ENCODE data around the gene HTRA1.

Gene HTRA1

GRCh38 chr10:122473116-122473515 is 11.8 kb downstream of the HTRA1 start:
- DNase-seq (ENCODE audit: low read depth in 2 of 2): no peak

- DNase-seq (ENCODE audit: low read depth in 2 of 2): no peak
Measured at GRCh38 chr10:122474131-122474818, 12.9 kb downstream of the HTRA1 start.

GRCh38 chr10:122475100-122475499 is 13.7 kb downstream of the HTRA1 start:
- no peak for DNase-seq (ENCODE audit: low read depth in 2 of 2)

GRCh38 chr10:122475591-122476332 is 14.4 kb downstream of the HTRA1 start:
- no peak for DNase-seq (ENCODE audit: low read depth in 2 of 2)

GRCh38 chr10:122476333-122476695 is 15.0 kb downstream of the HTRA1 start:
- DNase-seq (ENCODE audit: low read depth in 2 of 2): no peak

- DNase-seq (ENCODE audit: low read depth in 2 of 2): no peak
Measured at GRCh38 chr10:122477436-122477835, 16.1 kb downstream of the HTRA1 start.

GRCh38 chr10:122478971-122479370 is 17.6 kb downstream of the HTRA1 start:
- no peak for DNase-seq (ENCODE audit: low read depth in 2 of 2)

GRCh38 chr10:122480146-122480833 is 18.9 kb downstream of the HTRA1 start:
- DNase-seq (ENCODE audit: low read depth in 2 of 2): no peak

GRCh38 chr10:122481296-122482056 is 20.1 kb downstream of the HTRA1 start:
- DNase-seq (ENCODE audit: low read depth in 2 of 2): no peak

GRCh38 chr10:122484276-122485060 is 23.1 kb downstream of the HTRA1 start:
- DNase-seq (ENCODE audit: low read depth in 2 of 2): no peak

GRCh38 chr10:122485670-122486069 is 24.3 kb downstream of the HTRA1 start:
- no peak for DNase-seq (ENCODE audit: low read depth in 2 of 2)

GRCh38 chr10:122486406-122487080 is 25.2 kb downstream of the HTRA1 start:
- no peak for DNase-seq (ENCODE audit: low read depth in 2 of 2)

- no peak for DNase-seq (ENCODE audit: low read depth in 2 of 2)
Measured at GRCh38 chr10:122487174-122487765, 25.9 kb downstream of the HTRA1 start.

GRCh38 chr10:122490268-122490667 is 28.9 kb downstream of the HTRA1 start:
- DNase-seq (ENCODE audit: low read depth in 2 of 2): no peak

GRCh38 chr10:122490786-122491680 is 29.7 kb downstream of the HTRA1 start:
- DNase-seq (ENCODE audit: low read depth in 2 of 2): peak in 1 of 2 experiments; percentile 18

- DNase-seq (ENCODE audit: low read depth in 2 of 2): no peak
Measured at GRCh38 chr10:122492006-122492405, 30.7 kb downstream of the HTRA1 start.

- DNase-seq (ENCODE audit: low read depth in 2 of 2): no peak
Measured at GRCh38 chr10:122492999-122493481, 31.7 kb downstream of the HTRA1 start.

- no peak for DNase-seq (ENCODE audit: low read depth in 2 of 2)
Measured at GRCh38 chr10:122493761-122494160, 32.4 kb downstream of the HTRA1 start.

GRCh38 chr10:122494173-122494820 is 32.9 kb downstream of the HTRA1 start:
- no peak for DNase-seq (ENCODE audit: low read depth in 2 of 2)
